ENCODE data around the gene INSYN2A.

The INSYN2A gene

GRCh38 chr10:127195571-127196281, 665 bp downstream of the INSYN2A start:
- no peak for DNase-seq (ENCODE audit: low spot score)

- DNase-seq (ENCODE audit: low spot score), result no peak
Measured at GRCh38 chr10:127195041-127195506, 1.3 kb downstream of the INSYN2A start.

- no peak for DNase-seq (ENCODE audit: low spot score)
Measured at GRCh38 chr10:127194599-127194998, 1.8 kb downstream of the INSYN2A start.

- DNase-seq (ENCODE audit: low spot score), result no peak
Measured at GRCh38 chr10:127194111-127194510, 2.3 kb downstream of the INSYN2A start.

GRCh38 chr10:127193125-127193524, 3.3 kb downstream of the INSYN2A start:
- no peak for DNase-seq (ENCODE audit: low spot score)

- no peak for DNase-seq (ENCODE audit: low spot score)
Measured at GRCh38 chr10:127190427-127190826, 6.0 kb downstream of the INSYN2A start.

GRCh38 chr10:127189226-127189625, 7.2 kb downstream of the INSYN2A start:
- no peak for DNase-seq (ENCODE audit: low spot score)

- DNase-seq (ENCODE audit: low spot score), result no peak
Measured at GRCh38 chr10:127186813-127187212, 9.6 kb downstream of the INSYN2A start.

- no peak for DNase-seq (ENCODE audit: low spot score)
Measured at GRCh38 chr10:127184582-127184981, 11.8 kb downstream of the INSYN2A start.

- no peak for DNase-seq (ENCODE audit: low spot score)
Measured at GRCh38 chr10:127182161-127182560, 14.2 kb downstream of the INSYN2A start.

GRCh38 chr10:127179612-127180250, 16.7 kb downstream of the INSYN2A start:
- DNase-seq (ENCODE audit: low spot score), result no peak

GRCh38 chr10:127176649-127177048, 19.7 kb downstream of the INSYN2A start:
- no peak for DNase-seq (ENCODE audit: low spot score)

GRCh38 chr10:127175357-127176110, 20.9 kb downstream of the INSYN2A start:
- no peak for DNase-seq (ENCODE audit: low spot score)

GRCh38 chr10:127174866-127175265, 21.5 kb downstream of the INSYN2A start:
- DNase-seq (ENCODE audit: low spot score), result no peak

- no peak for DNase-seq (ENCODE audit: low spot score)
Measured at GRCh38 chr10:127168261-127168660, 28.1 kb downstream of the INSYN2A start.

GRCh38 chr10:127162841-127163240, 33.5 kb downstream of the INSYN2A start:
- DNase-seq (ENCODE audit: low spot score), result no peak

- DNase-seq (ENCODE audit: low spot score), result no peak
Measured at GRCh38 chr10:127161482-127161881, 34.9 kb downstream of the INSYN2A start.

- DNase-seq (ENCODE audit: low spot score), result no peak
Measured at GRCh38 chr10:127159648-127160245, 36.6 kb downstream of the INSYN2A start.

GRCh38 chr10:127158662-127159061, 37.7 kb downstream of the INSYN2A start:
- DNase-seq (ENCODE audit: low spot score), result no peak

GRCh38 chr10:127157506-127158200, 38.7 kb downstream of the INSYN2A start:
- DNase-seq (ENCODE audit: low spot score), result no peak

- no peak for DNase-seq (ENCODE audit: low spot score)
Measured at GRCh38 chr10:127157089-127157488, 39.3 kb downstream of the INSYN2A start.

All from CD4-positive, alpha-beta T cell treated with Interleukin-15 for 4 hours (primary cell).